ENCODE measurements around the gene NID1.

DNA sequence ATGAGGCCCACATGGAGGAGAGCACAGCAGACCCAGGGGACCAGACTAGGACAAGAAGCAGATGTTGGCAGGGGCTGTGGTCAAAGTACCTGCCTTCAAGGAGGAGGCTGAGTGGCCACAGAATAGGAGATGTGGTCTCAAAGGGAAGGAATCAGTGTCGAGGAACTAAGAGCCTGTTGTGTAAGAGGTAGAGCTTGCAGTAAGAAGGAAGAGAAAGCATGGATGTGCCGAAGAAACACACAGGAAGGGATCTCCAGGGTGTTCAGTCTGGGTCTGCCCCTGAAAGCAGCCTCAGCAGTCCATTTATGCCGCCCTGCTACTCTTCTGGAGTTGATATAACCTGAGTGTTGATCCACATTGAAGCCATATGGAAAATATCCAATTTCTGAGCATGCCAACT lies 83.9 kb downstream of the NID1 start:
- TF ChIP-seq, protein P1, sequence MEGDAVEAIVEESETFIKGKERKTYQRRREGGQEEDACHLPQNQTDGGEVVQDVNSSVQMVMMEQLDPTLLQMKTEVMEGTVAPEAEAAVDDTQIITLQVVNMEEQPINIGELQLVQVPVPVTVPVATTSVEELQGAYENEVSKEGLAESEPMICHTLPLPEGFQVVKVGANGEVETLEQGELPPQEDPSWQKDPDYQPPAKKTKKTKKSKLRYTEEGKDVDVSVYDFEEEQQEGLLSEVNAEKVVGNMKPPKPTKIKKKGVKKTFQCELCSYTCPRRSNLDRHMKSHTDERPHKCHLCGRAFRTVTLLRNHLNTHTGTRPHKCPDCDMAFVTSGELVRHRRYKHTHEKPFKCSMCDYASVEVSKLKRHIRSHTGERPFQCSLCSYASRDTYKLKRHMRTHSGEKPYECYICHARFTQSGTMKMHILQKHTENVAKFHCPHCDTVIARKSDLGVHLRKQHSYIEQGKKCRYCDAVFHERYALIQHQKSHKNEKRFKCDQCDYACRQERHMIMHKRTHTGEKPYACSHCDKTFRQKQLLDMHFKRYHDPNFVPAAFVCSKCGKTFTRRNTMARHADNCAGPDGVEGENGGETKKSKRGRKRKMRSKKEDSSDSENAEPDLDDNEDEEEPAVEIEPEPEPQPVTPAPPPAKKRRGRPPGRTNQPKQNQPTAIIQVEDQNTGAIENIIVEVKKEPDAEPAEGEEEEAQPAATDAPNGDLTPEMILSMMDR (IDR thresholded peaks at IDR 0.05 in 2 of 3, conservative IDR thresholded peaks at IDR 0.05 in 1 of 3; ENCODE audit: borderline replicate concordance in 1 of 3, insufficient read depth in 1 of 3, low read depth in 2 of 3, low read length in 2 of 3): no peak
- TF ChIP-seq POLR2AphosphoS5 (IDR thresholded peaks at IDR 0.05; ENCODE audit: low read depth, low read length) (no peak), JUND (IDR thresholded peaks at IDR 0.05) (no peak)
- TF ChIP-seq, protein P2, sequence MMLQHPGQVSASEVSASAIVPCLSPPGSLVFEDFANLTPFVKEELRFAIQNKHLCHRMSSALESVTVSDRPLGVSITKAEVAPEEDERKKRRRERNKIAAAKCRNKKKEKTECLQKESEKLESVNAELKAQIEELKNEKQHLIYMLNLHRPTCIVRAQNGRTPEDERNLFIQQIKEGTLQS (IDR thresholded peaks at IDR 0.05): no peak

Measured in HCT116 (cell line).